Nephron (organoid): ENCODE results near the gene TBC1D3L.
"Not testable (repeated sequence)": the region's sequence is repeated elsewhere in the genome, so short reads cannot be mapped to it uniquely, and the experiment has no call there.

Experiments
- H3K27ac Mint-ChIP-seq, 3 experiments: 2 replicates each; pipeline ENCODE4 v1.8.0; 2020; ENCODE audit warnings: mixed read lengths in 3 of 3, mild to moderate bottlenecking in 2 of 3, moderate library complexity in 1 of 3
- H3K27me3 Mint-ChIP-seq: 2 replicates; pipeline ENCODE4 v1.8.0; 2021; ENCODE audit warnings: low read depth, mild to moderate bottlenecking, moderate library complexity, mixed read lengths
- H3K36me3 Mint-ChIP-seq: 2 replicates; pipeline ENCODE4 v1.8.0; 2020; ENCODE audit warnings: low read depth, mixed read lengths
- H3K4me1 Mint-ChIP-seq: 2 replicates; pipeline ENCODE4 v1.8.0; 2020; ENCODE audit warnings: mixed read lengths
- H3K4me3 Mint-ChIP-seq, 3 experiments: 2 replicates each; pipeline ENCODE4 v1.8.0; 2020; ENCODE audit warnings: mild to moderate bottlenecking in 3 of 3, mixed read lengths in 3 of 3, moderate library complexity in 2 of 3
- H3K9me3 Mint-ChIP-seq: 2 replicates; pipeline ENCODE4 v1.8.0; 2020; ENCODE audit warnings: mixed read lengths

The TBC1D3L gene

GRCh38 chr17:37988960-37989359 lies at the start of gene TBC1D3L:
TBC1D3L (minus strand) TSS chr17:37989060; CDS start chr17:37987520, 1,540 bp downstream.
- H3K4me3 Mint-ChIP-seq, H3K9me3 Mint-ChIP-seq, H3K4me1 Mint-ChIP-seq, H3K36me3 Mint-ChIP-seq, H3K27ac Mint-ChIP-seq, H3K27me3 Mint-ChIP-seq: not testable (repeated sequence)

- not testable (repeated sequence) for H3K4me1 Mint-ChIP-seq, H3K36me3 Mint-ChIP-seq, H3K27ac Mint-ChIP-seq, H3K4me3 Mint-ChIP-seq, H3K9me3 Mint-ChIP-seq, H3K27me3 Mint-ChIP-seq
Measured at GRCh38 chr17:38003676-38004075, 14.8 kb upstream of the TBC1D3L start, which contains the start of gene TBC1D3D. TBC1D3D (plus strand) TSS chr17:38003976; CDS start chr17:38005561, 1,585 bp downstream.
